Fibroblast of mammary gland (primary cell): Measurements from ENCODE around the gene NINL.
"Not testable (repeated sequence)": the region's sequence is repeated elsewhere in the genome, so short reads cannot be mapped to it uniquely, and the experiment has no call there.

ENCODE experiments used
- DNase-seq: peaks from one replicate; pipeline ENCODE4 v3.0.0-alpha.2; 2010; ENCODE audit warnings: low read depth
- H3K4me3 ChIP-seq: 2 replicates; pipeline ENCODE4 v1.5.1; 2011; ENCODE audit warnings: low read depth, mild to moderate bottlenecking, low read length, moderate library complexity; ENCODE audit not compliant: control insufficient read depth
- TF ChIP-seq, protein P1 (sequence below): conservative IDR thresholded peaks from 2 replicates; pipeline ENCODE4 v1.5.1; 2011; ENCODE audit warnings: low read depth, low read length, inconsistent platforms; ENCODE audit not compliant: control insufficient read depth, insufficient read depth

Gene NINL

DNA sequence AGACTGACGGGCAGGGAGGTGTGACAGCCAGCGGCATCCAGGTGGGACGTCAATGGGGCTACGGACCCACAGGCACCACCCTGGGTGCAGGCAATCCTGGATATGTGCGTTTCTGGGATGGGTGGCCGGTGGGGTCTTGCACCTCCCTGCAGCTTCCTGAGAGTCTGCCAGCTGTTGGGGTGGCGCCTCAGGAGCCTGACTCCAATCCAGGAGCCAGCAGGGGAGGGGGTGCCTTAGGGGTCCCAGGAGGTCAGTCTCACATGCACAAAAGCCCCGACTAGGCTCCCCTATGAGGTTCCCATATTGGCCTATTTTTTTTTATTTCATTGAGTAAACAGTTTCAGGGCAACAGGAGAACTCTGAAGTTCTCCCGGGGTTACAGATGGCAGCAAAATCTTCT lies 104.5 kb downstream of the NINL start:
- TF ChIP-seq, protein P1, sequence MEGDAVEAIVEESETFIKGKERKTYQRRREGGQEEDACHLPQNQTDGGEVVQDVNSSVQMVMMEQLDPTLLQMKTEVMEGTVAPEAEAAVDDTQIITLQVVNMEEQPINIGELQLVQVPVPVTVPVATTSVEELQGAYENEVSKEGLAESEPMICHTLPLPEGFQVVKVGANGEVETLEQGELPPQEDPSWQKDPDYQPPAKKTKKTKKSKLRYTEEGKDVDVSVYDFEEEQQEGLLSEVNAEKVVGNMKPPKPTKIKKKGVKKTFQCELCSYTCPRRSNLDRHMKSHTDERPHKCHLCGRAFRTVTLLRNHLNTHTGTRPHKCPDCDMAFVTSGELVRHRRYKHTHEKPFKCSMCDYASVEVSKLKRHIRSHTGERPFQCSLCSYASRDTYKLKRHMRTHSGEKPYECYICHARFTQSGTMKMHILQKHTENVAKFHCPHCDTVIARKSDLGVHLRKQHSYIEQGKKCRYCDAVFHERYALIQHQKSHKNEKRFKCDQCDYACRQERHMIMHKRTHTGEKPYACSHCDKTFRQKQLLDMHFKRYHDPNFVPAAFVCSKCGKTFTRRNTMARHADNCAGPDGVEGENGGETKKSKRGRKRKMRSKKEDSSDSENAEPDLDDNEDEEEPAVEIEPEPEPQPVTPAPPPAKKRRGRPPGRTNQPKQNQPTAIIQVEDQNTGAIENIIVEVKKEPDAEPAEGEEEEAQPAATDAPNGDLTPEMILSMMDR = no peak
- no peak for DNase-seq
- no peak overlapping the region for H3K4me3 ChIP-seq

DNA sequence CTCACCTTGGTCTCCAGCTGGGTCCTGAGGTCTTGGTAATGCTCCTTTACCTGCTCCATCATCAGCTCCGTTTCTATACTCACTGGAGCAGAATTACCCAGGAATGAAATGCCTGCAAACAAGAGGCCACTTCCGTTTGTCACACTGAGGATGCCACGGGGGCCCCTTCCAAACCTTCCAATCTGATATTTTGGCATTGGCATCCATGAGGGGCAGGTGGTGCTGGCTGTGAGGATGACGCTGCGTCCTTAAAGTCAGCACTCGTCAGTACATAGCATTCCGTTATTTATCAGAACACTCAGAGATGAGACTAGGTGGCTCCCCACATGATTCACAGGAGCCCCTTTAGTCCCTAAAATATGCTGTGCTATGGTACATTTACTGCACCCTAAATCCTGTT lies 105.2 kb downstream of the NINL start:
- TF ChIP-seq, protein P1 = no peak
- no peak for DNase-seq
- no peak overlapping the region for H3K4me3 ChIP-seq

DNA sequence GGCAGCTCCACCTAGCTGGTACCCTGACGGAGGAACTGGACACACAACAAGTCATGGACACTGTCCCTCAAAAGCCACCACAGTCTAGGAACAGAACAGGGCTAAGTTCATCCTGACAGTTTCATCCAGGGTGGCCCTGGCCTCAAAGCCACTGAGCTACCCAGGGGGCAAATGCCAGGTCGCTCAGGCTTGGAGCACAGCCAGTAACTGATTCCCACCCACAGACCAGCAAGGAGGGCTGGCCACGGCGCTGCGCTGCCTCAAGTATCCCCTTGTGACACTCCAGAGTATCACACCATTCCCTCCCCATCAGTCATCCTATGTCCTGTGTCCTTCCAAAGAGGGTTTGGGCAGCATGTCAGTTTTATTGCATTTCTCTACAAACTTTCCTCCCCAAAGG lies 105.7 kb downstream of the NINL start:
- TF ChIP-seq, protein P1 = no peak
- DNase-seq = no peak
- no peak overlapping the region for H3K4me3 ChIP-seq

DNA sequence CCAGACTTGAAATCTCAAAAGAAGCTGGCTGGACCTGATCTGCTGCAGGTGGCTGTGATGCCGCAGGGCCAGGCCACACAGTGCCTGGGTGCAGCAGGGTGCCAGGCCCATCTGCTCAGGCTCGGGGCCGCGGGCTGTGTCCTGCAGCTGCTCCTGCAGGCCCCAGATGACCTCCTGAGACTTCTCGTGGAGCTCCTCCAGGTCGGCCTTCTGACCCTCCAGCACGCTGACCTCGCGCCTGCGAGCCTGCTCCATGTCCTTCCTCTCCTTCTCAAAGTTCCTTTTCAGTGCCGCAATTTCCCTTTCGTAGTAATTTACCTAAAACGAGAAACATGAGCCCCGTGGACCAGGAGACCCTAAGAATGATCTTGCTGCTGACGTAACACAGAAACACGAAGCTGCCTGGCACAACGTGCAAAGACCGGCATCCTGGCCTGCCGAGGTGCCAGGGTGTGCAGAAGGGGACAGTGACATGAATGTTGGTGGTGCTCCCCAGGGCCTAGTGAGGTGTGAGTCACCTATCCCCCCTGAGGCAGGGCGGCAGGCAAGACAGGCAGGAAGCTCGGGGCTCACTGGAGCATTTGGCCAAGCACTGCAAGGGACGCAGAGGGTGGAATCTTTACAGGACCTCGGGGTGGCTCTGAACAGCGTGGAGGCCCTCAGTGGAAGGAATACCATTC lies 106.3 kb downstream of the NINL start:
- H3K4me3 ChIP-seq = no peak overlapping the region
- no peak for DNase-seq
- TF ChIP-seq, protein P1 = no peak

DNA sequence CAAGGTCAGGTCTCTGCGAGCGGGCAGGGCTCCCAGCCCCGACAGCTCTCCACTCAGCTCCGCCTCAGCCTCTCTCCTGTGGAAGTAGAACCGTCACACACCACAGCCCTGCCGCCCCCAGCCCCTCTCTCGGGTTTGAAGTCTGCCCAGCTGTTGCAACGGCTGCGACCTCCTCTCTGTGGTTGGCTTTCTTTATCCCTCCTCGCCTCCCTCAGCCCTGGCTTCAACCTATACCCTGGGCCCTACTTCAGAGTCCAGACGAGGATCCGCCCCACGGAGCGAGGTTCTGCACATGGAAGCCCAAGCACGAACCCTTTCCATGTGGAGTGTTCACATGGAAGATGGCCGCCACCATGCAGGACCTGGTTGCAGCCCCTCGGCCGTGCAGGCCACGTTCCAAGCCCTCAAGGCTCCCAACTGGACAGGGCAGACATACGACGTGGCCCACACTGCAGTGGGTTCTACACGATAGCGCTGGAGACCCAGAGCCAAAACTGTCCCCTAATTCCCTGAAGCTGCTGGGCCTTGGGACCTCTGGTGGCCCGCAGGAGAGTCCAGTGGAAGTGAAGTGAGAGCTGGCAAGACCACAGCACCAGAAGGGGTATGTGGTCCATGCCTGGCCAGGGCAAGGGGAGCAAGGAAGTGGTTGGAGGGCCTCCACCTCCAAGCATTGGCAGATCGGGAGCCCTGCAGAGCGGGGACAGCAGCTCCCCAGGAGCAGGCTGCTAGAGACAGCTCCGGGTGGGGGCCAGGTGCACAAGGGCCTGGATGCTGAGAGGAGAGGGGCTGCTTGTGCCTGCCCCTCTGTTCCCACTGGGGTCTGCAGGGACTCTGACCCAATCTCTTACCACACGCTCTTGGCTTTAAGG lies 108.1 kb downstream of the NINL start:
- TF ChIP-seq, protein P1 = no peak
- no peak overlapping the region for H3K4me3 ChIP-seq
- no peak for DNase-seq

DNA sequence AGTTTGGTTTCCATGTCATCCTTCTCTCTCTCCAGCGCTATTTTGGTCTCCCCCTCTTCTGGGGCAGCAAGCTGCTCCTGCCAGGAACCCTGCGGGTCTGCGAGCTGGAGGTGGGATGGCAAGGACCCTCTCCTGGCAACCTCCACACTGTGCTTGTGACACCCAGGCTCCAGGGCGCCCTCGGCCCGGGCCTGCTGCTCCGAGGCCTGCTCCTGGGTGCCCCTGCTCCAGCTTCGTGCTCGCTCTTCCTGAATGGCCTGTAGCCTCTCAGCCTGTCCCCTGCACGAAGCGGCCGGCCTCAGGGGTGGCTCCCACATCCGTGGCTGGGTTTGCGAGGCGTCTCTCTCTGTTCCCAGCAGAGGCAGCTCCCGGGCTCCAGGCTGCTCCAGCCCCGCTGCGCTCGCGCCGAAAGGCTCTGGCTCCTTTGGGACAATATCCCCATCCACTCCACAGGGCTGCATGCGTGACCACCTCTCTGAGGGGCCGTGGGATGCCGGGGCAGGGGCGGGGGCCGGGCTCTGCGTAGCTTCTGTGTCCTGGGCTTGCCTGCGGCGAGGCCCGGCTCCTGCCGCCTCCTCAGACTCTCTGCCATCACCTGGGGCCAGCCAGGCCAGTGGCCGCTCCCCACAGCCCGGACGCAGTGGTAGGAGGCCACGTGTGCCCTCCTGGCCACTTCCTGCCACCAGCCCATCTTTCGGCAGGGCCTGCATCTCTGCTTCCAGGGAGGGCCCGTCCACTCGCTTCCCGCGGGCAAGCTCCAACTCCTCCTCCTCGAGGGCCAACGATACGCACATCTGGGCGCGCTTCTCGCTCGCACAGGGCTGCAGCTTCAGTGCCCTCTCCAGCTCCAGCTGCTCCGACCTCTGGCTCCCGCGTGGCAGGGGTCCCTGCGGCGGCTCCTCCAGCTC lies 109.0 kb downstream of the NINL start:
- TF ChIP-seq, protein P1 = no peak
- DNase-seq = no peak
- no peak overlapping the region for H3K4me3 ChIP-seq

DNA sequence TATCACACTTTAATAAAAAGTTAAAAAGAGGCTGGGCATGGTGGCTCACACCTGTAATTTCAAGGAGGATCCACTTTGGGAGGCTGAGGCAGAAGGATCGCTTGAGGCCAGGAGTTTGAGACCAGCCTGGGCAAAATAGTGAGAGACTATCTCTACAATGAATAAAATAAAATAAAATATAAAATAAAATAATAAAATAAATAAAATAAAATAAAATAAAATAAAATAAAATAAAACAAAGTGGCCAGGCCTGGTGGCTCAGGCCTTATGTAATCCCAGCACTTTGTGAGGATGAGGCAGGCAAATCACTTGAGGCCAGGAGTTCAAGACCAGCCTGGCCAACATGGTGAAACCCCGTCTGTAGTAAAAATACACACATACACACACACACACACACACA lies 112.0 kb downstream of the NINL start:
- DNase-seq, H3K4me3 ChIP-seq: not testable (repeated sequence)
